Measurements from ENCODE around the gene C17orf107. TPM values are rescaled to one million over a fixed set of nuclear protein-coding genes. Genes with fewer than 3 reads are reported as not detected.
A peak's percentile ranks its signal among the peaks of the same experiment; 100 is the strongest.

C17orf107 gene
- total and polyA plus RNA-seq, 2 of the 13 experiments (the other 11 are each of a cell fraction or from before 2014, with no cell fraction given) = 0.20 to 0.59 TPM

- peak; percentile 72; the same call in 1 of the 2 replicates for TF ChIP-seq MXD1 (CRISPR knock-in tag; IDR thresholded peaks at IDR 0.05)
- no peak for TF ChIP-seq HBP1 (CRISPR knock-in tag; IDR thresholded peaks at IDR 0.05; ENCODE audit: low read depth)
- no peak for TF ChIP-seq DNMT1 (CRISPR knock-in tag; IDR thresholded peaks at IDR 0.05)
- no peak for TF ChIP-seq LCORL (IDR thresholded peaks at IDR 0.05)
- peak; percentile 31; the same call in 1 of the 2 replicates for TF ChIP-seq LCORL (CRISPR knock-in tag; IDR thresholded peaks at IDR 0.05)
- TF ChIP-seq SRSF1 (optimal IDR thresholded peaks at IDR 0.05; ENCODE audit: low read depth, low read length) = peak; percentile 39
- TF ChIP-seq GABPA (IDR thresholded peaks at IDR 0.05; ENCODE audit: low read depth, low read length) = peak; percentile 66
- peak; percentile 88 for TF ChIP-seq GABPA (CRISPR knock-in tag; IDR thresholded peaks at IDR 0.05; ENCODE audit: low read depth)
- TF ChIP-seq ZBTB26 (CRISPR knock-in tag; IDR thresholded peaks at IDR 0.05; ENCODE audit: borderline replicate concordance) = no peak
- TF ChIP-seq PATZ1 (CRISPR knock-in tag; IDR thresholded peaks at IDR 0.05) = peak; percentile 68; the same call in 1 of the 2 replicates
- TF ChIP-seq ERF (CRISPR knock-in tag; IDR thresholded peaks at IDR 0.05) = peak; percentile 21; the same call in 1 of the 2 replicates
- no peak for TF ChIP-seq PAXIP1 (CRISPR knock-in tag; conservative IDR thresholded peaks at IDR 0.05)
- TF ChIP-seq ZNF75D (CRISPR knock-in tag; IDR thresholded peaks at IDR 0.05; ENCODE audit: borderline replicate concordance) = 0 out of 2 replicates have a peak, but pooled peaks have one; percentile 9
- TF ChIP-seq ZFP1 (CRISPR knock-in tag; IDR thresholded peaks at IDR 0.05) = no peak
- no peak for TF ChIP-seq ZBTB25 (CRISPR knock-in tag; IDR thresholded peaks at IDR 0.05)
- 0 out of 2 replicates have a peak, but pooled peaks have one; percentile 6 for TF ChIP-seq BRF2 (CRISPR knock-in tag; IDR thresholded peaks at IDR 0.05)
- TF ChIP-seq ZBTB7B (CRISPR knock-in tag; IDR thresholded peaks at IDR 0.05) = 0 out of 2 replicates have a peak, but pooled peaks have one; percentile 22
These were observed 48.3 kb downstream of the C17orf107 start (continued) for GRCh38 chr17:4947411-4948165.

Measured in HepG2 (cell line).